AG04449 (cell line): ENCODE data around the gene GLTP.
A peak's percentile ranks its signal among the peaks of the same experiment; 100 is the strongest.

Source experiments
- CTCF ChIA-PET: fragments of 350-600 bp; formaldehyde crosslinking; extraction: SDS; loops from one replicate; lab custom pipeline; 2021; ENCODE audit warnings: antibody characterized with exemption; lab: Yijun Ruan, JAX
- POLR2A ChIA-PET: fragments of 400-600, 350-600 bp; formaldehyde crosslinking; extraction: SDS; loops from one replicate; lab custom pipeline; 2020; ENCODE audit warnings: antibody characterized with exemption, inconsistent platforms; lab: Yijun Ruan, JAX
- DNase-seq: peaks from one replicate; pipeline ENCODE4 v3.0.0-alpha.2; 2010; ENCODE audit warnings: low read depth, low spot score
- H3K4me3 ChIP-seq: 2 replicates; pipeline ENCODE4 v1.5.1; 2011; ENCODE audit warnings: low read depth, mild to moderate bottlenecking, control low read depth, low read length
- TF ChIP-seq, protein P1 (sequence below): IDR thresholded peaks from one replicate; pipeline ENCODE4 v1.5.1; 2011; ENCODE audit warnings: mild to moderate bottlenecking, moderate library complexity, low read length, control low read depth, inconsistent platforms; ENCODE audit not compliant: insufficient read depth; ENCODE audit errors: missing control alignments

GLTP gene

DNA sequence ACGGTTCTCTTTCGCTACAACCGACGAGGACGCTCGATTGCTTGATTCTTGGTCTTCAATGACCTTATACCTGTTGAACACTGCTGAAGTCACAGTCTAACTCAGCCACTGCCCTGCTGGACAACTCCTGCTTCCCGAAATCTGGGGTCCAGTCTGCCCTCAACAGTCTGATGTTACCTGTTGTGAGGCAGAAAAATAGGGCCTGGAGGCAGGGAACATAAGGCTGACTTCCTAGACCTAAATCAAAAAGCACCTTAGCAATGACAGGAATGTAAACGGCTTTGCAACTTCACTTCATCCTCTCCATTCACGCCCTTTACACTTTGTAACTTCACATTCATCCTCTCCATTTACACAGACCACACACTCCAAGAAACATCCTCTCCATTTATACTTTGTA, 597 bp upstream of the GLTP start:
- ChIA-PET CTCF (interaction anchor here (0.9 to 3.0 kb wide), 4 partner anchors 10 to 77 kb away, joined by 3 to 14 read pairs (median 5); no protein-coding TSS in a partner anchor), POLR2A (no interaction called here)
- no peak for DNase-seq
- H3K4me3 ChIP-seq: peak overlapping the region; percentile 68
- TF ChIP-seq, protein P1, sequence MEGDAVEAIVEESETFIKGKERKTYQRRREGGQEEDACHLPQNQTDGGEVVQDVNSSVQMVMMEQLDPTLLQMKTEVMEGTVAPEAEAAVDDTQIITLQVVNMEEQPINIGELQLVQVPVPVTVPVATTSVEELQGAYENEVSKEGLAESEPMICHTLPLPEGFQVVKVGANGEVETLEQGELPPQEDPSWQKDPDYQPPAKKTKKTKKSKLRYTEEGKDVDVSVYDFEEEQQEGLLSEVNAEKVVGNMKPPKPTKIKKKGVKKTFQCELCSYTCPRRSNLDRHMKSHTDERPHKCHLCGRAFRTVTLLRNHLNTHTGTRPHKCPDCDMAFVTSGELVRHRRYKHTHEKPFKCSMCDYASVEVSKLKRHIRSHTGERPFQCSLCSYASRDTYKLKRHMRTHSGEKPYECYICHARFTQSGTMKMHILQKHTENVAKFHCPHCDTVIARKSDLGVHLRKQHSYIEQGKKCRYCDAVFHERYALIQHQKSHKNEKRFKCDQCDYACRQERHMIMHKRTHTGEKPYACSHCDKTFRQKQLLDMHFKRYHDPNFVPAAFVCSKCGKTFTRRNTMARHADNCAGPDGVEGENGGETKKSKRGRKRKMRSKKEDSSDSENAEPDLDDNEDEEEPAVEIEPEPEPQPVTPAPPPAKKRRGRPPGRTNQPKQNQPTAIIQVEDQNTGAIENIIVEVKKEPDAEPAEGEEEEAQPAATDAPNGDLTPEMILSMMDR: no peak

DNA sequence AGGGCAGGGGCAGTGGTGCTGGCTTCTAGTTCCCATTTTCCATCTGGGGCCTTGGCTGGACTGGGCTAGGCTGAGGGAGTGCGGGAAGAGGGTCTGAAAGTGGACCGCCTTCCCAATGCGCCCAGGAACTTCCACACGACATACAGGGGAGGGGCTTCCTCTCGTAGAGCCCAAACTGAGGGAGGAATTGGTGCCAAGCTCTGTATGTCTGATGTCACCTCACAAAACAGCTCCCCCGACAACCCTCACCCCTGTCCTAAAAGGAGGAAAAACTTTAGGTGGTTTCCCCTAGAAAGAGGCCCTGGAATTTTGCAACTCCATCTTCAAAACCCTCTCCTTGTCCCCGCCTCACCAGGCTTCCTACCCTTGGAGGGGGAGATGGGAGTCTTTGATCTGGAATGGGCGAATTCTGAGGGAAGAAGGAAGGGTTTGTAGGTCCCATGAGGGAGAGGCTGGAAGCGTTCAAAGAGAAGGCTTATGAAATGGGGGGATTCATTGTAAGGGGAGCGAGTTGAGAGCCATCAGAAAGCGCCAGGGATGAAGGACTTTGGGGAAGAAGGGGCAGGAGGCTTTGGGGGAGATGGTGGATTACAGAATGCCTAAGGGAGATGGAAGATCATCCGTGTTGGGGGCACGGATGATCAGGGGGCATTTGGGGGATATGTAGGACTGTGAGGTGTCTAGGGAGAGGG, 844 bp downstream of the GLTP start:
- POLR2A ChIA-PET: no interaction called here
- H3K4me3 ChIP-seq: peak overlapping the region; percentile 66
- no peak for DNase-seq

DNA sequence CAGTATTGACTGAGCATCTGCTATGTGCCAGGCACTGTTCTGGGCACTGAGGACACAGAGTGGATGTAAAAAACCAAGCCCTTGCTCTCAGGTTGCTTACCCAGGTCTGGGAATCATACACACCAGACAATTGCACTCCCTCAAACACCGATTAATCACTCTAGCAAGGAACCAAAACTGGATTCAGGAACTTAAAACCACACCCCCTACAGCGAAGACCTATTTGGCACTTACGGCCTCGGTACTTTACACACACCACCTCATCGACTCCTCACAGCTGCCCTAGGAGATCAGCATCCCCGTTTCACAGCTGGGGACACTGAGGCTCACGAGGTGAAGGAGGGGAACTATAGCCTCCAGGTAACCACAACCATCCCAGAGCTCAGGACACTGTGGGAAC, 1.6 kb downstream of the GLTP start:
- DNase-seq: no peak
- ChIA-PET CTCF (interaction anchor here (0.7 to 3.9 kb wide), 6 partner anchors 10 to 74 kb away, joined by 3 to 20 read pairs (median 6); no protein-coding TSS in a partner anchor), POLR2A (no interaction called here)
- H3K4me3 ChIP-seq: peak overlapping the region; percentile 66
- TF ChIP-seq, protein P1: no peak

More for the DNA sequence above, 844 bp downstream of the GLTP start:
- CTCF ChIA-PET: interaction anchor here (0.7 to 3.9 kb wide), 4 partner anchors 30 to 75 kb away, joined by 3 to 20 read pairs (median 10); no protein-coding TSS in a partner anchor
- TF ChIP-seq, protein P1: no peak

DNA sequence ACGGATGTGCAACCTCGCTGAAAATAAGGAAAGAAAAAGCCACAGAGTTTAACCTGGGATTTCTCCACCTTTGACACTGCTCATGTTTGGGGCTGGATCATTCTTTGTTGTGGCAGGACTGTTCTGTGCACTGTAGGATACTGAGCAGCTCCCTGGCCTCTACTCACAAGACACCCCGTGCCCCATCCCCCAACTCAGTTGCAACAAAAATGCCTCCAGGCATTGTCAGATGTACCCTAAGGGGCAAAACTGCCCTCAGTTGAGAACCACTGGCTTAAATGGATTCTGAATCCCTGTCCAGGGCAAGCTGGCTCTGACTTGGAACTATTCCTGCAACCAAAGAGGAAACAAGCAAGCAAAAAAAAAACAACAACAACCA, 2.1 kb downstream of the GLTP start:
- POLR2A ChIA-PET: no interaction called here

DNA sequence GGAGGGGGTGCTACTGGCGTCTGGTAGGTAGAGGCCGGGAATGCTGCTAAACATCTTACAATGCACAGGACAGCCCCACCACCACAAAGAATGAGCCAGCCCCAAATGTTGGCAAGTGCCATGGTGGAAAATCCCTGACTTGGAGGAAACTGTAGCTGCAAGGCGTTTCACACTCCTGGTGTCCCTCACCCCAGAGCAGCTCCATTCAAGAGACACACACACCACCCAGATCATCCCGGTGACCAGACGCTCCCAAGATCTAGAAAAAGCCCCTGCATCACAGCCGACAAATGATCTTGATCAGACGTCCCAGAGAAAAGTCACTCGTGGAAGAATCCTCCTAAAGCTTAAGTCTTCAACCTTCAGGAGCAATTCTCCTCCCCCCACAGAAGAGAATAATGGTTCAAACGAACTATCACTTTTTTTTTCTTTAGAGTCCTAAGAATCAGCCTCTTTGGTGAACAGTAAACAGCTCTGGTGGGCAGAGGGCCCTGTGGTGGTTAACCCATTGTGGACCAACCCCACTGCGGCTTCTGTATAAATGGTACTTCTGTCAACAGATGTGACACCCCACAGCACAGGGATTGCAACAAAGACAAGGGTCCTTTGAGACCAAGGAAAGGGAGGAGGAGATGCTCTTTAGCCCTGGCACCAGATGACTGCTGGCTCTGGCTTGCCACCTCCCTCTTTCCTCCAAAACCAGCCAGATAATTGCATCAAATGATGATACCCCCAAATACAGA, 2.7 kb downstream of the GLTP start:
- POLR2A ChIA-PET: no interaction called here
- no peak for DNase-seq

More for the DNA sequence above, 2.1 kb downstream of the GLTP start:
- CTCF ChIA-PET: interaction anchor here (1.2 to 3.9 kb wide), 7 partner anchors 10 to 73 kb away, joined by 3 to 20 read pairs (median 6); no protein-coding TSS in a partner anchor
- TF ChIP-seq, protein P1: no peak
- peak overlapping the region; percentile 66; the same call in 1 of the 2 replicates for H3K4me3 ChIP-seq
- DNase-seq: no peak

More for the DNA sequence above, 2.7 kb downstream of the GLTP start:
- CTCF ChIA-PET: interaction anchor here (0.7 to 3.9 kb wide), 11 partner anchors 9 to 1181 kb away, joined by 3 to 20 read pairs (median 4); no protein-coding TSS in a partner anchor
- TF ChIP-seq, protein P1: no peak
- H3K4me3 ChIP-seq: no peak overlapping the region
